NCI-H1092 (cell line): ENCODE measurements around the gene RPL19.

Experiments used
- DNase-seq: peaks from one replicate; lab custom pipeline; 2025; lab: John Stamatoyannopoulos, UW

Gene RPL19

GRCh38 chr17:39224778-39225307 is 24.8 kb downstream of the RPL19 start:
- DNase-seq = no peak

- DNase-seq = no peak
Measured at GRCh38 chr17:39225308-39225958, 25.4 kb downstream of the RPL19 start, which contains the start of gene STAC2. Gene STAC2 (minus strand): TSS chr17:39225945. CDS start chr17:39225502, 443 bp downstream.

- peak; percentile 37 for DNase-seq
Measured at GRCh38 chr17:39225959-39226683, 26.0 kb downstream of the RPL19 start.

GRCh38 chr17:39227364-39227919 is 27.4 kb downstream of the RPL19 start:
- no peak for DNase-seq

GRCh38 chr17:39229274-39229913 is 29.3 kb downstream of the RPL19 start:
- no peak for DNase-seq

- no peak for DNase-seq
Measured at GRCh38 chr17:39230361-39230760, 30.3 kb downstream of the RPL19 start.

GRCh38 chr17:39231091-39231561 is 31.0 kb downstream of the RPL19 start:
- DNase-seq = no peak

- no peak for DNase-seq
Measured at GRCh38 chr17:39231591-39232551, 31.8 kb downstream of the RPL19 start.

GRCh38 chr17:39235555-39236449 is 35.7 kb downstream of the RPL19 start:
- peak; percentile 39 for DNase-seq

- DNase-seq = no peak
Measured at GRCh38 chr17:39236450-39236927, 36.4 kb downstream of the RPL19 start.

- DNase-seq = peak; percentile 11
Measured at GRCh38 chr17:39236981-39237441, 36.9 kb downstream of the RPL19 start.

GRCh38 chr17:39237586-39237985 is 37.5 kb downstream of the RPL19 start:
- no peak for DNase-seq

GRCh38 chr17:39238311-39238972 is 38.4 kb downstream of the RPL19 start:
- DNase-seq = peak; percentile 70

GRCh38 chr17:39239640-39240314 is 39.7 kb downstream of the RPL19 start:
- DNase-seq = peak; percentile 36

- DNase-seq = no peak
Measured at GRCh38 chr17:39240631-39241030, 40.5 kb downstream of the RPL19 start.

GRCh38 chr17:39243155-39243554 is 43.1 kb downstream of the RPL19 start:
- DNase-seq = no peak

- DNase-seq = no peak
Measured at GRCh38 chr17:39244016-39244599, 44.0 kb downstream of the RPL19 start.
